ENCODE data around the gene CTCFL.

GRCh38 chr20:57568960-57569359 lies 44.0 kb upstream of the CTCFL start:
- TF ChIP-seq EZH2 (IDR thresholded peaks at IDR 0.05; ENCODE audit: borderline replicate concordance, low read depth, low read length, severe bottlenecking) = no peak
- no peak for TF ChIP-seq CTCF (IDR thresholded peaks at IDR 0.05; ENCODE audit: borderline replicate concordance, extremely low read depth, low read length, poor library complexity, severe bottlenecking)

Data from DND-41 (cell line).